CD14-positive monocyte (primary cell): Measurements from ENCODE around the gene ARIH2. TPM values are rescaled to one million over a fixed set of nuclear protein-coding genes. Genes with fewer than 3 reads are reported as not detected.

Source experiments
- DNase-seq, 3 donors: peaks; one replicate each; pipeline ENCODE4 v3.0.0-alpha.2; 2011 to 2022
- H2AFZ ChIP-seq: 2 replicates; pipeline ENCODE4 v1.6.0; 2012; ENCODE audit warnings: mild to moderate bottlenecking, low read depth, low read length, inconsistent platforms; ENCODE audit not compliant: insufficient read depth, poor library complexity, severe bottlenecking
- H3K27ac ChIP-seq, 2 donors: 1 replicate in 1 of 2; 2 replicates in 1 of 2; pipeline ENCODE4 v1.5.1; 2012 to 2013; ENCODE audit warnings: low read length in 2 of 2, control low read depth in 1 of 2, inconsistent platforms in 1 of 2, low read depth in 1 of 2, mild to moderate bottlenecking in 1 of 2
- H3K27me3 ChIP-seq, 2 donors: one replicate each; pipeline versions ENCODE4 v1.6.0 to v1.6.1; 2011 to 2013; ENCODE audit warnings: low read length in 2 of 2; ENCODE audit not compliant: control insufficient read depth in 2 of 2, insufficient read depth in 2 of 2
- H3K36me3 ChIP-seq, 2 donors: replicated peaks in 1 of 2; 1 replicate in 1 of 2; 2 replicates in 1 of 2; pipeline versions ENCODE4 v1.5.1 to v1.6.1; 2012 to 2013; ENCODE audit warnings: low read length in 2 of 2, control low read depth in 1 of 2, inconsistent platforms in 1 of 2, mild to moderate bottlenecking in 1 of 2; ENCODE audit not compliant: insufficient read depth in 2 of 2, control insufficient read depth in 1 of 2
- H3K4me1 ChIP-seq, 2 donors: 1 replicate in 1 of 2; 2 replicates in 1 of 2; pipeline versions ENCODE4 v1.5.1 to v1.6.1; 2012 to 2013; ENCODE audit warnings: low read length in 2 of 2, control low read depth in 1 of 2, inconsistent platforms in 1 of 2, mild to moderate bottlenecking in 1 of 2, moderate library complexity in 1 of 2; ENCODE audit not compliant: insufficient read depth in 2 of 2, control insufficient read depth in 1 of 2
- H3K4me2 ChIP-seq: replicated peaks from 2 replicates; pipeline ENCODE3; 2012; ENCODE audit warnings: low read length, moderate library complexity, mild to moderate bottlenecking; ENCODE audit not compliant: poor library complexity, severe bottlenecking; ENCODE audit errors: extremely low read depth
- H3K4me3 ChIP-seq, 3 experiments: fragments of 200-600 bp in 1 of 3; sonication (generic) in 1 of 3; replicated peaks in 1 of 3; 1 replicate in 2 of 3; 2 replicates in 1 of 3; pipeline ENCODE4 v1.5.1; 2011 to 2013; ENCODE audit warnings: low read length in 3 of 3, mild to moderate bottlenecking in 3 of 3, control low read depth in 2 of 3, low read depth in 2 of 3, inconsistent platforms in 1 of 3, moderate library complexity in 1 of 3
- H3K79me2 ChIP-seq: 2 replicates; pipeline ENCODE4 v1.6.0; 2012; ENCODE audit warnings: mild to moderate bottlenecking, control low read depth, inconsistent platforms, low read length, moderate library complexity; ENCODE audit not compliant: insufficient read depth
- H3K9ac ChIP-seq: 2 replicates; pipeline ENCODE4 v1.6.0; 2017; ENCODE audit warnings: low read length, mild to moderate bottlenecking; ENCODE audit not compliant: insufficient read depth, poor library complexity, severe bottlenecking
- H3K9me3 ChIP-seq, 2 donors: replicated peaks in 1 of 2; 1 replicate in 1 of 2; 2 replicates in 1 of 2; pipeline versions ENCODE4 v1.5.1 to v1.6.1; 2012 to 2013; ENCODE audit warnings: low read length in 2 of 2, control low read depth in 1 of 2; ENCODE audit not compliant: control insufficient read depth in 1 of 2, insufficient read depth in 1 of 2
- H4K20me1 ChIP-seq: 2 replicates; pipeline ENCODE4 v1.6.0; 2012; ENCODE audit warnings: mild to moderate bottlenecking, low read length, control low read depth, moderate library complexity; ENCODE audit not compliant: insufficient read depth
- H3K27ac Mint-ChIP-seq, 7 donors: one replicate each; pipeline ENCODE4 v1.8.0; 2020; ENCODE audit warnings: mild to moderate bottlenecking in 7 of 7, mixed read lengths in 7 of 7, moderate library complexity in 6 of 7, inconsistent platforms in 2 of 7
- H3K27me3 Mint-ChIP-seq, 3 donors: one replicate each; pipeline ENCODE4 v1.8.0; 2021 to 2022; ENCODE audit warnings: low read depth in 3 of 3, mild to moderate bottlenecking in 3 of 3, mixed read lengths in 3 of 3, moderate library complexity in 3 of 3, inconsistent platforms in 1 of 3
- H3K36me3 Mint-ChIP-seq, 2 donors: one replicate each; pipeline ENCODE4 v1.8.0; 2020; ENCODE audit warnings: mixed read lengths in 2 of 2, inconsistent platforms in 1 of 2, mild to moderate bottlenecking in 1 of 2
- H3K4me1 Mint-ChIP-seq: one replicate; pipeline ENCODE4 v1.8.0; 2020; ENCODE audit warnings: mild to moderate bottlenecking, mixed read lengths
- H3K4me3 Mint-ChIP-seq, 2 donors: one replicate each; pipeline ENCODE4 v1.8.0; 2020; ENCODE audit warnings: mild to moderate bottlenecking in 2 of 2, mixed read lengths in 2 of 2, moderate library complexity in 1 of 2
- H3K9me3 Mint-ChIP-seq, 7 donors: one replicate each; pipeline ENCODE4 v1.8.0; 2020 to 2022; ENCODE audit warnings: mixed read lengths in 7 of 7, mild to moderate bottlenecking in 6 of 7, moderate library complexity in 6 of 7, inconsistent platforms in 2 of 7
- WGBS: methylation state at CpG from one replicate; pipeline ENCODE4 v1.1.5; 2013; ENCODE audit warnings: missing lambda C conversion rate; ENCODE audit not compliant: insufficient coverage; 5-methylcytosine and 5-hydroxymethylcytosine counted together
- intact Hi-C, 2 donors: fragments of 100-400 bp; cut with micrococcal nuclease; formaldehyde crosslinking; loops; one replicate each; pipeline versions ENCODE4 v1.15.0 to v1.15.1; 2023
- polyA plus RNA-seq, 3 donors: library from polyadenylated mRNA; depleted of rRNA in 1 of 3; unstranded in 2 of 3; stranded (reverse) in 1 of 3; fragments of 300-500 nt in 2 of 3; fragments of >200 nt in 1 of 3; fragmentation: Illumina TruSeq in 2 of 3; gene quantifications; 1 replicate in 2 of 3; 2 replicates in 1 of 3; pipeline ENCODE4 v1.2.3, GENCODE V29; 2012 to 2021
- TF ChIP-seq, protein P1 (sequence below): fragments of 200-600 bp; IDR thresholded peaks from one replicate; pipeline ENCODE4 v1.8.0; 2022; ENCODE audit warnings: antibody characterized with exemption, mild to moderate bottlenecking

ARIH2 gene
- polyA plus RNA-seq, 3 donors: 68.2 to 94.8 (median 72.2) TPM

DNA sequence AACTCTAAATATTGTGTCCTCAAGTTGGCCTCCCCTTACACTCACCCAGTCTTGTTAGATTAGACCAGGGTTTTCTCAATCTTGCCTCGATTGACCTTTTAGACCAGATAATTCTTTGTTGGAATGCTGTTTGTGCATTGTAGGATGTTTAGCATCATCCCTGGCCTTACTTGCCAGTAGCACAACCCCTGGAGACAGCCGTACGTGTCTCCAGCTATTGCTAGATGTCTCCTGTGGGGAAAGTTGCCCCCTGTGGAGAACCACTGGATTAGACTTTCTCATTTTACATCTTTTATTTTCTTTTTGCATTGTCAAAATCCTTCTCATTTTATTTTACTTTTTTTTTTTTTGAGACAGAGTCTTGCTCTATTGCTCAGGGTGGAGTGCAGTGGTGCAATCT, 90.8 kb downstream of the ARIH2 start:
- Histone ChIP-seq H3K27ac (no peak overlapping the region), H2AFZ (no peak overlapping the region), H3K4me1 (peaks cover 20 to 34% of the 10 kb centered on the region in 2 donors), H3K27me3 (no peaks in the 10 kb centered on the region), H3K9ac (no peak overlapping the region), H3K79me2 (peaks cover 44% of the 10 kb centered on the region), H3K9me3 (no peaks in the 10 kb centered on the region), H4K20me1 (peaks cover 40% of the 10 kb centered on the region), H3K4me3 (no peak overlapping the region), H3K4me2 (no peak overlapping the region), H3K36me3 (peaks cover 23 to 32% of the 10 kb centered on the region in 2 donors)
- Mint-ChIP-seq H3K4me3 (no peak overlapping the region), H3K27ac (no peak overlapping the region), H3K36me3 (peaks cover 11 to 39% of the 10 kb centered on the region in 2 donors), H3K27me3 (peaks cover 0 to 1% (median 0%) of the 10 kb centered on the region in 3 donors), H3K4me1 (peaks cover 23% of the 10 kb centered on the region), H3K9me3 (no peaks in the 10 kb centered on the region)
- DNase-seq: no peak
- TF ChIP-seq, protein P1, sequence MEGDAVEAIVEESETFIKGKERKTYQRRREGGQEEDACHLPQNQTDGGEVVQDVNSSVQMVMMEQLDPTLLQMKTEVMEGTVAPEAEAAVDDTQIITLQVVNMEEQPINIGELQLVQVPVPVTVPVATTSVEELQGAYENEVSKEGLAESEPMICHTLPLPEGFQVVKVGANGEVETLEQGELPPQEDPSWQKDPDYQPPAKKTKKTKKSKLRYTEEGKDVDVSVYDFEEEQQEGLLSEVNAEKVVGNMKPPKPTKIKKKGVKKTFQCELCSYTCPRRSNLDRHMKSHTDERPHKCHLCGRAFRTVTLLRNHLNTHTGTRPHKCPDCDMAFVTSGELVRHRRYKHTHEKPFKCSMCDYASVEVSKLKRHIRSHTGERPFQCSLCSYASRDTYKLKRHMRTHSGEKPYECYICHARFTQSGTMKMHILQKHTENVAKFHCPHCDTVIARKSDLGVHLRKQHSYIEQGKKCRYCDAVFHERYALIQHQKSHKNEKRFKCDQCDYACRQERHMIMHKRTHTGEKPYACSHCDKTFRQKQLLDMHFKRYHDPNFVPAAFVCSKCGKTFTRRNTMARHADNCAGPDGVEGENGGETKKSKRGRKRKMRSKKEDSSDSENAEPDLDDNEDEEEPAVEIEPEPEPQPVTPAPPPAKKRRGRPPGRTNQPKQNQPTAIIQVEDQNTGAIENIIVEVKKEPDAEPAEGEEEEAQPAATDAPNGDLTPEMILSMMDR: no peak
- intact Hi-C loops: no loop called here
- WGBS: 50% methylated on average over 1 of the region's 3 CpGs

DNA sequence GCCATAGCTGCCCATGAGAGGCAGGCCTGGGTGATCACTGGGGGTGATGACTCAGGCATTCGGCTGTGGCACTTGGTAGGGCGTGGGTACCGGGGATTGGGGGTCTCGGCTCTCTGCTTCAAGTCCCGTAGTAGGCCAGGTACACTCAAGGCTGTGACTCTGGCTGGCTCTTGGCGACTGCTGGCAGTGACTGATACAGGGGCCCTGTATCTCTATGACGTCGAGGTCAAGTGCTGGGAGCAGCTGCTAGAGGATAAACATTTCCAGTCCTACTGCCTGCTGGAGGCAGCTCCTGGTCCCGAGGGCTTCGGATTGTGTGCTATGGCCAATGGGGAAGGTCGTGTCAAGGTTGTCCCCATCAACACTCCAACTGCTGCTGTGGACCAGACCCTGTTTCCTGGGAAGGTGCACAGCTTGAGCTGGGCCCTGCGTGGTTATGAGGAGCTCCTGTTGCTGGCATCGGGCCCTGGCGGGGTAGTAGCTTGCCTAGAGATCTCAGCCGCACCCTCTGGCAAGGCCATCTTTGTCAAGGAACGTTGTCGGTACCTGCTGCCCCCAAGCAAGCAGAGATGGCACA, 93.9 kb downstream of the ARIH2 start:
- Histone ChIP-seq H3K9me3 (no peaks in the 10 kb centered on the region), H4K20me1 (peaks cover 52% of the 10 kb centered on the region), H3K79me2 (peaks cover 44% of the 10 kb centered on the region), H3K27me3 (no peaks in the 10 kb centered on the region), H3K27ac (no peak overlapping the region), H3K4me2 (no peak overlapping the region), H3K36me3 (peaks cover 41 to 55% of the 10 kb centered on the region in 2 donors), H3K4me1 (peaks cover 14 to 23% of the 10 kb centered on the region in 2 donors), H3K9ac (no peak overlapping the region), H2AFZ (no peak overlapping the region), H3K4me3 (no peak overlapping the region)
- Mint-ChIP-seq H3K36me3 (peaks cover 28 to 59% of the 10 kb centered on the region in 2 donors), H3K4me3 (no peak overlapping the region), H3K27me3 (peaks cover 0 to 1% (median 0%) of the 10 kb centered on the region in 3 donors), H3K27ac (peak overlapping the region in 1 of 7 donors; percentile 16), H3K9me3 (no peaks in the 10 kb centered on the region), H3K4me1 (peaks cover 18% of the 10 kb centered on the region)
- intact Hi-C loops: no loop called here
- TF ChIP-seq, protein P1: no peak
- DNase-seq: no peak
- WGBS: 98% methylated on average over 14 of the region's 17 CpGs
